Measurements from ENCODE around the gene OGFOD2. TPM values are rescaled to one million over a fixed set of nuclear protein-coding genes. Genes with fewer than 3 reads are reported as not detected.

Gene OGFOD2
- total RNA-seq, 1 donor from 2014 or later: 20.2 TPM

DNA sequence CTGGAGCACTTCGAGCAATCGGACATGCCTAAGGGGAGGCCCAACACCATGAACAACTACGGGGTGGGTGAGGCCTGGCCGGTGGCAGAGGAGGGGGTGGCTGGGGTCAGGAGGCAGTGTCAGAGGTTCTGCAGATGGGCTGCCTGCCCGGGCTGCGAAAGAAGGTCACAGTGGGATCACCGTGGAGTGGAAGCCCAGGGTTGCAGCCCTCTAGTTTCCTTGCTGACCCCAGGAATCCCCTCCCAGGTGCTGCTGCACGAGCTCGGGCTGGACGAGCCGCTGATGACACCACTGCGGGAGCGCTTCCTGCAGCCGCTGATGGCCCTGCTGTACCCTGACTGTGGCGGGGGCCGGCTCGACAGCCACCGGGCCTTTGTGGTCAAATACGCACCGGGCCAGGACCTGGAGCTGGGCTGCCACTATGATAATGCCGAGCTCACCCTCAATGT is 3.5 kb downstream of the OGFOD2 start:
- Mint-ChIP-seq H3K4me3 (ENCODE audit: unreplicated experiment) (no peak overlapping the region), H3K27ac (ENCODE audit: unreplicated experiment) (no peak overlapping the region), H3K36me3 (ENCODE audit: unreplicated experiment) (peaks cover 3% of the 10 kb centered on the region), H3K9me3 (ENCODE audit: unreplicated experiment) (no peaks in the 10 kb centered on the region), H3K27me3 (ENCODE audit: unreplicated experiment) (no peaks in the 10 kb centered on the region), H3K4me1 (ENCODE audit: unreplicated experiment) (peaks cover 51% of the 10 kb centered on the region)
- no peak for DNase-seq (ENCODE audit: extremely low spot score, unreplicated experiment)
- TF ChIP-seq, protein P1, sequence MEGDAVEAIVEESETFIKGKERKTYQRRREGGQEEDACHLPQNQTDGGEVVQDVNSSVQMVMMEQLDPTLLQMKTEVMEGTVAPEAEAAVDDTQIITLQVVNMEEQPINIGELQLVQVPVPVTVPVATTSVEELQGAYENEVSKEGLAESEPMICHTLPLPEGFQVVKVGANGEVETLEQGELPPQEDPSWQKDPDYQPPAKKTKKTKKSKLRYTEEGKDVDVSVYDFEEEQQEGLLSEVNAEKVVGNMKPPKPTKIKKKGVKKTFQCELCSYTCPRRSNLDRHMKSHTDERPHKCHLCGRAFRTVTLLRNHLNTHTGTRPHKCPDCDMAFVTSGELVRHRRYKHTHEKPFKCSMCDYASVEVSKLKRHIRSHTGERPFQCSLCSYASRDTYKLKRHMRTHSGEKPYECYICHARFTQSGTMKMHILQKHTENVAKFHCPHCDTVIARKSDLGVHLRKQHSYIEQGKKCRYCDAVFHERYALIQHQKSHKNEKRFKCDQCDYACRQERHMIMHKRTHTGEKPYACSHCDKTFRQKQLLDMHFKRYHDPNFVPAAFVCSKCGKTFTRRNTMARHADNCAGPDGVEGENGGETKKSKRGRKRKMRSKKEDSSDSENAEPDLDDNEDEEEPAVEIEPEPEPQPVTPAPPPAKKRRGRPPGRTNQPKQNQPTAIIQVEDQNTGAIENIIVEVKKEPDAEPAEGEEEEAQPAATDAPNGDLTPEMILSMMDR (IDR thresholded peaks at IDR 0.05): no peak

DNA sequence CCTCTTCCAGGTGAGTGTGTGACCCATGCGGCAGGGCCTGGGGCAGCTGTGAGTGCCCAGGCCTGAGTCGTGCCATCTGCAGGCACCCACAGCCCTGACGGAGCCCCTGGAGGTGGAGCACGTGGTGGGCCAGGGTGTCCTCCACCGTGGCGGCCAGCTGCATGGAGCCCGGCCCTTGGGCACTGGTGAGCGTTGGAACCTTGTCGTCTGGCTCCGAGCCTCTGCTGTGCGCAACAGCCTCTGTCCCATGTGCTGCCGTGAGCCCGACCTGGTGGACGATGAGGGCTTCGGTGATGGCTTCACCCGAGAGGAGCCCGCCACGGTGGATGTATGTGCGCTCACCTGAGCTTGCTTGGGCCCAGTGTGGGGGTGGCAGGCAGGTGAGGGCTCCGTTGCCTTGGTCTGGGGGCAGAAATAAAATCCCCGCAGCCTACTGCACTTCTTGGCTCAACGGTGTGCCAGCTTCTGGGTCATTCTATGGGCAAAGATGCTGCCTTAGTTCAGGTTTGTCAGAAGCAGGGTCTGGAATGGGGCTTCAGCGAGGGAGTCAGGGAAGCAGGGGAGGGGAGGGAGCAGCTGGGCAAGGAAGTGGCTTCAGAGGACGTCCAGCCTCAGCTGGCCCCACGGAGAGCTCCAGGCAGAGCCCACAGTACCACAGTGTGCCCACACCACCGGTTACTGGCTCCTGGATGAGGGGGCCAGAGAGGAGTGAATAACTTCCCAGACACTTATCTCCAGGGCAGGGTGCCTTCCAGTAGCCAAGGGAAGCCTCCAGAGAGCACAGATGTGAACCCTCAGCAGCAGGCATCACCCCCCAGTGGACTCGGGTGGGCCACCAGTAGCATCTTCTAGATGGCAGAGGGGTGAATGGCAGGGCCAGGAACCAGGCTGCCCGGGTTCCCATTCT is 4.2 kb downstream of the OGFOD2 start:
- Mint-ChIP-seq H3K4me3 (ENCODE audit: unreplicated experiment) (peak overlapping the region; percentile 80), H3K36me3 (ENCODE audit: unreplicated experiment) (peaks cover 3% of the 10 kb centered on the region), H3K4me1 (ENCODE audit: unreplicated experiment) (peaks cover 54% of the 10 kb centered on the region), H3K27me3 (ENCODE audit: unreplicated experiment) (no peaks in the 10 kb centered on the region), H3K27ac (ENCODE audit: unreplicated experiment) (peak overlapping the region; percentile 89), H3K9me3 (ENCODE audit: unreplicated experiment) (no peaks in the 10 kb centered on the region)
- DNase-seq (ENCODE audit: extremely low spot score, unreplicated experiment): no peak
- TF ChIP-seq, protein P1 (IDR thresholded peaks at IDR 0.05): no peak

DNA sequence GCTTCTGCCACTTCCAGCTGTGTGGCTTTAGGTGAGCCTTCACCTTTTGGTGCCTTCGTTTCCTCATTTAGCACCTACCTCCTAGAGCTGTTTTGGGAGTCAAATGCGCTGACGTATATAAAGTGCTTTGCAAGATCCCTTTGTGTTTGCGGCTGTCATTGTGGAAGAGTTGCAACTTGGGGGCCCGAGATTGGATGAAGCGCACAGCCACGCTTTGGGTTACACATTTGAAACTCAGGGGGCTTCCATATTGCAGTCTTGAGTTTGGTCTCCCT is 4.8 kb downstream of the OGFOD2 start:
- Mint-ChIP-seq H3K27ac (ENCODE audit: unreplicated experiment) (peak overlapping the region; percentile 89), H3K27me3 (ENCODE audit: unreplicated experiment) (no peaks in the 10 kb centered on the region), H3K4me1 (ENCODE audit: unreplicated experiment) (peaks cover 58% of the 10 kb centered on the region), H3K36me3 (ENCODE audit: unreplicated experiment) (peaks cover 3% of the 10 kb centered on the region), H3K9me3 (ENCODE audit: unreplicated experiment) (no peaks in the 10 kb centered on the region), H3K4me3 (ENCODE audit: unreplicated experiment) (peak overlapping the region; percentile 80)
- DNase-seq (ENCODE audit: extremely low spot score, unreplicated experiment): no peak
- TF ChIP-seq, protein P1 (IDR thresholded peaks at IDR 0.05): no peak

DNA sequence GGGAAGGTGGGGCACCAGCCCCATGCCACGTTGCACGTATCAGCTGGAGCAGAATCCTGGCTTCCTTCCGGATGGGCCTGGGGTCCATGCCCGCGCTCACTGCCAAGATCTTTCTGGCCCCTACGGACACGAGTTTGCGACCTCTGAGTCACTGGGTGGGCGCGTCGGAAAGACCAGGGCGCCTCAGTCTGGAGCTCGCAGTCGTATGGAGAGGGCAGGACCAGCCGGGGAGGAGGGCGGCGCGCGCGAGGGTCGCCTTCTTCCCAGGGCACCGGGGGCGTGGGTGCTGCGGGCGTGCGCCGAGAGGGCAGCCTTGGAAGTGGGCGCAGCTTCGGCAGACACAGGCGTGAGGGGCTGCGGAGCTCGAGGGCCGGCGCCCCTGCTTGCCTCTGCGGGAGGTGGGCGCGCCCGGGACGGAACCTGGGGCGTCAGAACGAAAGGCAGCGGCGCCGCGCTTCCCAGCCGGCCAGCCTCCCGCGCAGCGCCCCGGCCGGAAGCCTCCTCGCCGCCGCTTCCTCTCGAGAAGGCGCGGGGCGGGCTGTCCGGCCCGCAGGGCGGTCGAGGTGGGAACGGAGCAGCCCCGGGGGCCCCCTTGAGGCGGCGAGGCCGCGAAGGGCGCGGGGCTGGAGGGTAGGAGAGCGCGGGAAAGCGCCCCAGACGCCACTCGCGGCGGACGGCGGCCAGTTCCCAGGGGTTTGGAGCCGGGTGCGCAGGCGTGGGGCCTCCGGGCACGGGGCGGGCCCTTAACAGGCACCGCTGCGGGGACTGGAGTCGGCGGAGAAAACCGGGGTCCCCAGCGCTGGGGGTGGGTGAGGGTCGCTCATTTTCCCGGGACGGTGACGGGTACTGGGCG is 5.4 kb downstream of the OGFOD2 start, which contains the start of gene ARL6IP4:
ARL6IP4 (plus strand) TSS at position 499 of the 853 bp plus-strand sequence. CDS start 459 bp downstream, outside the sequence.
- H3K9me3 Mint-ChIP-seq (ENCODE audit: unreplicated experiment): no peaks in the 10 kb centered on the region
- H3K27me3 Mint-ChIP-seq (ENCODE audit: unreplicated experiment): no peaks in the 10 kb centered on the region
- DNase-seq (ENCODE audit: extremely low spot score, unreplicated experiment): no peak
- H3K27ac Mint-ChIP-seq (ENCODE audit: unreplicated experiment): peak within 1 kb of the TSS; percentile 89
- peak within 1 kb of the TSS; percentile 88 for H3K4me3 Mint-ChIP-seq (ENCODE audit: unreplicated experiment)
- TF ChIP-seq, protein P1 (IDR thresholded peaks at IDR 0.05): no peak
- H3K36me3 Mint-ChIP-seq (ENCODE audit: unreplicated experiment): peaks cover 3% of the 10 kb centered on the region
- H3K4me1 Mint-ChIP-seq (ENCODE audit: unreplicated experiment): peaks cover 58% of the 10 kb centered on the region

Data from osteocyte (in vitro differentiated cells).